ENCODE results near the gene SRPX. TPM values are rescaled to one million over a fixed set of nuclear protein-coding genes. Genes with fewer than 3 reads are reported as not detected.

Gene SRPX
- total and polyA plus RNA-seq, 2 donors (not counting 1 experiment from before 2014, with no cell fraction given): 0.59 TPM; not detected in 1

GRCh38 chrX:38224160-38224559 lies 3.5 kb upstream of the SRPX start:
- Histone ChIP-seq H3K4me2 (replicated peaks; ENCODE audit: low read depth, low read length, poor library complexity, severe bottlenecking) (no peak overlapping the region), H3K4me1 (ENCODE audit: control insufficient read depth in 2 of 2, insufficient read depth in 2 of 2, low read length in 2 of 2) (peaks cover 0 to 6% of the 10 kb centered on the region in 2 donors), H3K79me2 (ENCODE audit: control insufficient read depth, insufficient read depth, low read length) (no peaks in the 10 kb centered on the region), H3K27me3 (replicated peaks in 1 of 4; ENCODE audit: control extremely low read depth in 1 of 4, control insufficient read depth in 3 of 4, insufficient read depth in 4 of 4, low read length in 3 of 4) (peaks cover 0 to 12% (median 3%) of the 10 kb centered on the region in 4 experiments), H3K4me3 (ENCODE audit: control extremely low read depth in 1 of 5, extremely low read depth in 1 of 5, insufficient read depth in 1 of 5, low read depth in 2 of 5, low read length in 4 of 5) (no peak overlapping the region), H2AFZ (ENCODE audit: insufficient read depth, low read depth, low read length, poor library complexity, severe bottlenecking) (no peak overlapping the region), H3K9me3 (ENCODE audit: control extremely low read depth in 1 of 3, control insufficient read depth in 2 of 3, insufficient read depth in 1 of 3, low read length in 2 of 3) (no peaks in the 10 kb centered on the region), H3K9ac (ENCODE audit: low read length) (no peak overlapping the region), H3K27ac (ENCODE audit: low read length in 2 of 2) (no peak overlapping the region), H4K20me1 (ENCODE audit: control insufficient read depth, insufficient read depth, low read length, poor library complexity, severe bottlenecking) (no peaks in the 10 kb centered on the region), H3K36me3 (replicated peaks in 1 of 2; ENCODE audit: control extremely low read depth in 1 of 2, control insufficient read depth in 1 of 2, extremely low read depth in 1 of 2, insufficient read depth in 2 of 2, low read length in 1 of 2) (no peaks in the 10 kb centered on the region)
- ChIA-PET CTCF (no interaction called here), POLR2A (no interaction called here)
- peaks cover 9% of the 10 kb centered on the region for H3K4me1 Mint-ChIP-seq
- no peak for ATAC-seq (ENCODE audit: low read depth)
- no peak for DNase-seq
- H3K4me3 Mint-ChIP-seq: no peak overlapping the region
- H3K9me3 Mint-ChIP-seq (ENCODE audit: insufficient read depth): no peaks in the 10 kb centered on the region
- no peak overlapping the region for H3K27ac Mint-ChIP-seq
- TF ChIP-seq EZH2 (IDR thresholded peaks at IDR 0.05; ENCODE audit: borderline replicate concordance, insufficient read depth, low read depth, low read length, poor library complexity, severe bottlenecking) (no peak), CTCF (IDR thresholded peaks at IDR 0.05) (no peak)
- peaks cover 23% of the 10 kb centered on the region for H3K27me3 Mint-ChIP-seq
- intact Hi-C loops (cut with micrococcal nuclease): no loop called here

GRCh38 chrX:38221391-38221929 lies 789 bp upstream of the SRPX start:
- H3K27ac Mint-ChIP-seq: no peak overlapping the region
- TF ChIP-seq CTCF (IDR thresholded peaks at IDR 0.05) (no peak), EZH2 (IDR thresholded peaks at IDR 0.05; ENCODE audit: borderline replicate concordance, insufficient read depth, low read depth, low read length, poor library complexity, severe bottlenecking) (no peak)
- ChIA-PET POLR2A (no interaction called here), CTCF (no interaction called here)
- Histone ChIP-seq H3K79me2 (ENCODE audit: control insufficient read depth, insufficient read depth, low read length) (no peaks in the 10 kb centered on the region), H3K9ac (ENCODE audit: low read length) (no peak overlapping the region), H3K4me1 (ENCODE audit: control insufficient read depth in 2 of 2, insufficient read depth in 2 of 2, low read length in 2 of 2) (peaks cover 0 to 6% of the 10 kb centered on the region in 2 donors), H3K27ac (ENCODE audit: low read length in 2 of 2) (no peak overlapping the region), H4K20me1 (ENCODE audit: control insufficient read depth, insufficient read depth, low read length, poor library complexity, severe bottlenecking) (no peaks in the 10 kb centered on the region), H3K27me3 (replicated peaks in 1 of 4; ENCODE audit: control extremely low read depth in 1 of 4, control insufficient read depth in 3 of 4, insufficient read depth in 4 of 4, low read length in 3 of 4) (peaks cover 0 to 18% (median 3%) of the 10 kb centered on the region in 4 experiments), H3K36me3 (replicated peaks in 1 of 2; ENCODE audit: control extremely low read depth in 1 of 2, control insufficient read depth in 1 of 2, extremely low read depth in 1 of 2, insufficient read depth in 2 of 2, low read length in 1 of 2) (no peaks in the 10 kb centered on the region), H3K4me2 (replicated peaks; ENCODE audit: low read depth, low read length, poor library complexity, severe bottlenecking) (no peak overlapping the region), H3K4me3 (ENCODE audit: control extremely low read depth in 1 of 5, extremely low read depth in 1 of 5, insufficient read depth in 1 of 5, low read depth in 2 of 5, low read length in 4 of 5) (no peak overlapping the region), H3K9me3 (ENCODE audit: control extremely low read depth in 1 of 3, control insufficient read depth in 2 of 3, insufficient read depth in 1 of 3, low read length in 2 of 3) (no peaks in the 10 kb centered on the region), H2AFZ (ENCODE audit: insufficient read depth, low read depth, low read length, poor library complexity, severe bottlenecking) (no peak overlapping the region)
- peaks cover 34% of the 10 kb centered on the region for H3K27me3 Mint-ChIP-seq
- WGBS (ENCODE audit: insufficient coverage): 57% methylated on average over 3 of the region's 10 CpGs
- intact Hi-C loops (cut with micrococcal nuclease): no loop called here
- no peaks in the 10 kb centered on the region for H3K9me3 Mint-ChIP-seq (ENCODE audit: insufficient read depth)
- peak overlapping the region; percentile 63 for H3K4me3 Mint-ChIP-seq
- no peak for ATAC-seq (ENCODE audit: low read depth)
- DNase-seq: no peak
- H3K4me1 Mint-ChIP-seq: peaks cover 9% of the 10 kb centered on the region

All from B cell (primary cell).